HG03571 (cell line): Measurements from ENCODE around the gene ZNF780A.
"Not testable (repeated sequence)": the region's sequence is repeated elsewhere in the genome, so short reads cannot be mapped to it uniquely, and the experiment has no call there.

ENCODE experiments used
- ATAC-seq: cut with Tn5 transposase; IDR thresholded peaks from one replicate; pipeline ENCODE4 v1.9.1; 2021; ENCODE audit not compliant: unreplicated experiment

The ZNF780A gene

GRCh38 chr19:40088299-40089047, 2.3 kb downstream of the ZNF780A start:
- no peak for ATAC-seq

- no peak for ATAC-seq
These were observed 5.8 kb downstream of the ZNF780A start for GRCh38 chr19:40084948-40085347.

GRCh38 chr19:40081411-40081810, 9.3 kb downstream of the ZNF780A start:
- ATAC-seq, result no peak

- ATAC-seq, result no peak
These were observed 10.5 kb downstream of the ZNF780A start for GRCh38 chr19:40080289-40080688.

- ATAC-seq, result no peak
These were observed 12.4 kb downstream of the ZNF780A start for GRCh38 chr19:40078377-40078776.

- no peak for ATAC-seq
These were observed 20.7 kb downstream of the ZNF780A start for GRCh38 chr19:40070058-40070457.

GRCh38 chr19:40059624-40060023, 31.1 kb downstream of the ZNF780A start:
- no peak for ATAC-seq

- ATAC-seq, result no peak
These were observed 33.6 kb downstream of the ZNF780A start for GRCh38 chr19:40057166-40057565.

GRCh38 chr19:40056505-40056904, 34.2 kb downstream of the ZNF780A start:
- no peak for ATAC-seq

GRCh38 chr19:40055832-40056504, 34.8 kb downstream of the ZNF780A start, which contains the start of gene ZNF780B:
Gene ZNF780B (minus strand): TSS chr19:40056231. CDS start chr19:40050332, 5,899 bp downstream.
- peak; percentile 72 for ATAC-seq

- ATAC-seq, result no peak
These were observed 35.7 kb downstream of the ZNF780A start for GRCh38 chr19:40055049-40055448.

- ATAC-seq, result no peak
These were observed 36.1 kb downstream of the ZNF780A start for GRCh38 chr19:40054632-40055031.

GRCh38 chr19:40053491-40053890, 37.3 kb downstream of the ZNF780A start:
- ATAC-seq, result no peak

GRCh38 chr19:40041718-40042117, 49.0 kb downstream of the ZNF780A start:
- ATAC-seq, result not testable (repeated sequence)

- ATAC-seq, result not testable (repeated sequence)
These were observed 52.7 kb downstream of the ZNF780A start for GRCh38 chr19:40038047-40038446.

- ATAC-seq, result no peak
These were observed 54.7 kb downstream of the ZNF780A start for GRCh38 chr19:40035996-40036395.

GRCh38 chr19:40033989-40034560, 56.7 kb downstream of the ZNF780A start:
- no peak for ATAC-seq

- ATAC-seq, result no peak
These were observed 64.2 kb downstream of the ZNF780A start for GRCh38 chr19:40026597-40026970.

GRCh38 chr19:40025938-40026596, 64.7 kb downstream of the ZNF780A start:
- no peak for ATAC-seq

- ATAC-seq, result no peak
These were observed 66.8 kb downstream of the ZNF780A start for GRCh38 chr19:40023969-40024368.
